Measurements from ENCODE around the gene MYH14.

MYH14 gene

DNA sequence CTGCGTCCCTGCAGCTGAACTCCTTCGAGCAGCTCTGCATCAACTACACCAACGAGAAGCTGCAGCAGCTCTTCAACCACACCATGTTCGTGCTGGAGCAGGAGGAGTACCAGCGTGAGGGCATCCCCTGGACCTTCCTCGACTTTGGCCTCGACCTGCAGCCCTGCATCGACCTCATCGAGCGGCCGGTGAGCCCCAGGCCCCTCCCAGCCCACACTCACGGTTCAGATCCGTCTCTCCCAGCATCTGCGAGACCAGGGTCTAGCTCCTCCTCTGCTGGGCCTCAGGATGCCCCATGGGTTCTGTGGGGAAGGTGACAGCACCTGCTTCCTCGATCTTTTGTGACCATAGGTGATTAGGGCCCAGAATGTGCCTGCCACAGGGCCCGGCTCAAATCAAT, 46.2 kb downstream of the MYH14 start:
- H3K4me3 ChIP-seq (ENCODE audit: low read depth, low read length), result no peak overlapping the region
- no peak for DNase-seq
- H3K27ac ChIP-seq, result no peak overlapping the region
- no peaks in the 10 kb centered on the region for H3K27me3 ChIP-seq (replicated peaks)
- in situ Hi-C loops (cut with HindIII; ENCODE audit: low pct_ligation_motif_present, low sequenced_read_pairs), result no loop called here
- TF ChIP-seq, protein P1, sequence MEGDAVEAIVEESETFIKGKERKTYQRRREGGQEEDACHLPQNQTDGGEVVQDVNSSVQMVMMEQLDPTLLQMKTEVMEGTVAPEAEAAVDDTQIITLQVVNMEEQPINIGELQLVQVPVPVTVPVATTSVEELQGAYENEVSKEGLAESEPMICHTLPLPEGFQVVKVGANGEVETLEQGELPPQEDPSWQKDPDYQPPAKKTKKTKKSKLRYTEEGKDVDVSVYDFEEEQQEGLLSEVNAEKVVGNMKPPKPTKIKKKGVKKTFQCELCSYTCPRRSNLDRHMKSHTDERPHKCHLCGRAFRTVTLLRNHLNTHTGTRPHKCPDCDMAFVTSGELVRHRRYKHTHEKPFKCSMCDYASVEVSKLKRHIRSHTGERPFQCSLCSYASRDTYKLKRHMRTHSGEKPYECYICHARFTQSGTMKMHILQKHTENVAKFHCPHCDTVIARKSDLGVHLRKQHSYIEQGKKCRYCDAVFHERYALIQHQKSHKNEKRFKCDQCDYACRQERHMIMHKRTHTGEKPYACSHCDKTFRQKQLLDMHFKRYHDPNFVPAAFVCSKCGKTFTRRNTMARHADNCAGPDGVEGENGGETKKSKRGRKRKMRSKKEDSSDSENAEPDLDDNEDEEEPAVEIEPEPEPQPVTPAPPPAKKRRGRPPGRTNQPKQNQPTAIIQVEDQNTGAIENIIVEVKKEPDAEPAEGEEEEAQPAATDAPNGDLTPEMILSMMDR (IDR thresholded peaks at IDR 0.05; ENCODE audit: low read depth, low read length, missing control alignments), result no peak
- H3K36me3 ChIP-seq (replicated peaks), result no peaks in the 10 kb centered on the region

DNA sequence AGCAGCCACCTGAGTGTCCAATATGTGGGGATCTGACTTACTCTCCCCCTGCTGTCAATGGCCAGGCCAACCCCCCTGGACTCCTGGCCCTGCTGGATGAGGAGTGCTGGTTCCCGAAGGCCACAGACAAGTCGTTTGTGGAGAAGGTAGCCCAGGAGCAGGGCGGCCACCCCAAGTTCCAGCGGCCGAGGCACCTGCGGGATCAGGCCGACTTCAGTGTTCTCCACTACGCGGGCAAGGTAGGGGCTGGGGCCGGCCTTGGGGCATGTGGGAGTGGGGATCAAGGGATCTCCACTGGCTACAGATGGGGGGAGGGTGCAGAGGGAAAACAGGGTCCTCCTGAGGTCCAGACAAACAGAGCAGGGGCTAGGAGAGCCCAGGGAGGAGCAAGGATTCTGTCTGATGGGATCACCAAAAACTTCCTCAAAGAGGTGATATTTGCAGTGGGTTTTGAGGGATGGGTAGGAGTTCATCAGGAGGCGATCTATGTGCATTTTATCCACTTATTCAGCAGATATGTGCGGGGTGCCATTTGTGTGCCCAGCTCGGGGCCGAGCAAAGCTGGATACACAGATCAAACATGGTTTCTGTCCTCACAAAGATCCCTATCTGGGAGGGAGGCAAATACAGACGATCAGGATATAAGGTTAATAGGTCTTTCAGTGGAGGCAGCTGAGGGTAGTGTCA, 47.2 kb downstream of the MYH14 start:
- Histone ChIP-seq H3K4me3 (ENCODE audit: low read depth, low read length) (no peak overlapping the region), H3K27me3 (replicated peaks) (no peaks in the 10 kb centered on the region), H3K36me3 (replicated peaks) (no peaks in the 10 kb centered on the region), H3K27ac (no peak overlapping the region)
- DNase-seq, result no peak
- TF ChIP-seq, protein P1 (IDR thresholded peaks at IDR 0.05; ENCODE audit: low read depth, low read length, missing control alignments), result no peak
- in situ Hi-C loops (cut with HindIII; ENCODE audit: low pct_ligation_motif_present, low sequenced_read_pairs), result no loop called here

DNA sequence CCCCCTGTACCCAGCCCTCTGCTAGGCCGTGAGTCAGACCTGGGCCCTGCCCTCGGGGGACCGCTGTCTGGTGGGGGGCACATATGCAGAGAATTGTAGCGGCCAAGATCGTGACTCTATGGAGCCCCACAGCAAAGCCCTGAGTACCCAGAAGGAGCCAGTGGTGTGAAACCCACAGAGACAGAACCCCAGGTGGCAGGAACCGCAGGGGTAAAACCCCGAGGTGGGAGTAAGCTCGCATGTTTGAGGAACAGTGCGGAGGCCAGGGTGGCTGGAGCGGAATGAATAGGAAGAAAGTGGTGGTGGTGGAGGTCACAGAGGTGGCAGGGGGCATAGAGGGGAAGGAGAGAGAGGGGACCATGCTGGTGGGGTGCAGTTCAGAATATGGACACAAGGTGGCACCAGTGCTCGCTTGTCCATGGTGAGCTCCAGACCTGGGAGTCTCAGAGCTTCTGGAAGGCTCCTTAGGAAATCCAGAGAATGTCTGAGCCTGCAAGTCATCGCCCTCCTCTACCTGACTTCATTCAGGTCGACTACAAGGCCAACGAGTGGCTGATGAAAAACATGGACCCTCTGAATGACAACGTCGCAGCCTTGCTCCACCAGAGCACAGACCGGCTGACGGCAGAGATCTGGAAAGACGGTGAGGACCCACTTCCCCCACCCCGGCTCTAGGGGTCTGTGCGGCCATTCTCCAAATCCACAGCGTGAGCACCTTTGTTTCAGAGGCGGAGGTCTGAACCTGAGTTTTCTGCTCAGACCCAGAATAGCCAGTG, 48.9 kb downstream of the MYH14 start:
- TF ChIP-seq, protein P1 (IDR thresholded peaks at IDR 0.05; ENCODE audit: low read depth, low read length, missing control alignments), result peak; percentile 68
- Histone ChIP-seq H3K36me3 (replicated peaks) (no peaks in the 10 kb centered on the region), H3K27me3 (replicated peaks) (no peaks in the 10 kb centered on the region), H3K4me3 (ENCODE audit: low read depth, low read length) (no peak overlapping the region), H3K27ac (no peak overlapping the region)
- peak; percentile 16 for DNase-seq
- in situ Hi-C loops (cut with HindIII; ENCODE audit: low pct_ligation_motif_present, low sequenced_read_pairs), result no loop called here

DNA sequence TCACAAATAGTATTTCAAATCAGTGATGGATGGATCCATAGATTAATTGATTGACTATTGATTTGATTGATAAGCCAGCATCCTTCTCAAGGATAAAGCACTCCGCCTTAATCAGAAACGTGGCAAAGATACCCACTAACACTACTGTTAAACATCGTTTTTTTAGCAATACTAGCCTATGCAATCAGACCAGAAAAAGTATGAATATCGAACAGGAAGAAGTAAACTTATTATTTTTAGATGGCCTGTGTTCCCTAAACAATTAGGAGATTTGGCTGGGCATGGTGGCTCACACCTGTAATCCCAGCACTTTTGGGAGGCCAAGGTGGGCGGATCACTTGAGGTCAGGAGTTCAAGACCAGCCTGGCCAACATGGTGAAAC, 49.5 kb downstream of the MYH14 start:
- H3K27ac ChIP-seq, result no peak overlapping the region
- in situ Hi-C loops (cut with HindIII; ENCODE audit: low pct_ligation_motif_present, low sequenced_read_pairs), result no loop called here
- H3K36me3 ChIP-seq (replicated peaks), result no peaks in the 10 kb centered on the region
- H3K4me3 ChIP-seq (ENCODE audit: low read depth, low read length), result no peak overlapping the region
- TF ChIP-seq, protein P1 (IDR thresholded peaks at IDR 0.05; ENCODE audit: low read depth, low read length, missing control alignments), result no peak
- DNase-seq, result no peak
- H3K27me3 ChIP-seq (replicated peaks), result no peaks in the 10 kb centered on the region

DNA sequence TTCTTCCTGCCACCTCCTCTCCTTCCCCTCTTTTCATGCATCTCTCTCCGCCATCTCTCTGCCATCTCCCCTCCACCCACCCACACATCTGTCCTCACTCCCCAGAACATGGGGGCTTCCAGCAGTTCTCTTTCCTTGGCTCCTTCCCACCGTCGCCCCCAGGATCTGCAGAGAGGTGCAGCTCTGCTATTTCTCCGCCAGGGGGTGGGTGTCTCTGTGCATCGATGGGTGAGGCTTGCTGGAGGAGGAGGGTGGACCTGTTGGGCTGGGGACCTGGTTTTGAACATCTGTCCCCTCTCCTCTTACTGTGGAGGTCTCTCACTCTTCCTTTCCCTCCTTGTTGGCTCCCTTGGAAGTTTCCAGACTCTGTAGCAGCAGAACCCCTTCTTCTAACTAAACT, 51.7 kb downstream of the MYH14 start:
- in situ Hi-C loops (cut with HindIII; ENCODE audit: low pct_ligation_motif_present, low sequenced_read_pairs), result no loop called here
- Histone ChIP-seq H3K4me3 (ENCODE audit: low read depth, low read length) (no peak overlapping the region), H3K27me3 (replicated peaks) (no peaks in the 10 kb centered on the region), H3K36me3 (replicated peaks) (no peaks in the 10 kb centered on the region), H3K27ac (no peak overlapping the region)
- DNase-seq, result no peak
- TF ChIP-seq, protein P1 (IDR thresholded peaks at IDR 0.05; ENCODE audit: low read depth, low read length, missing control alignments), result no peak
